SU-DHL-6 (cell line): ENCODE results near the gene KIF4A.

Experiments used
- H2AFZ ChIP-seq: fragments of 200-600 bp; sonication (generic); 2 replicates; pipeline ENCODE4 v1.6.1; 2014; ENCODE audit warnings: low read depth, mild to moderate bottlenecking, moderate library complexity, mixed read lengths, antibody characterized with exemption, low read length; ENCODE audit not compliant: severe bottlenecking
- H3F3A ChIP-seq: fragments of 200-600 bp; shearing (Covaris generic); 2 replicates; pipeline ENCODE4 v1.6.0; 2016; ENCODE audit warnings: antibody characterized with exemption, mild to moderate bottlenecking; ENCODE audit not compliant: insufficient read depth
- H3K27ac ChIP-seq: fragments of 200-600 bp; sonication (generic); 2 replicates; pipeline ENCODE4 v1.5.1; 2016; ENCODE audit warnings: low read depth, mild to moderate bottlenecking, low read length, moderate library complexity, mixed read lengths
- H3K27me3 ChIP-seq: fragments of 200-600 bp; sonication (generic), shearing (Covaris generic); 2 replicates; pipeline ENCODE4 v1.6.0; 2014; ENCODE audit warnings: mild to moderate bottlenecking, low read length
- H3K36me3 ChIP-seq: fragments of 200-600 bp; sonication (generic); 2 replicates; pipeline ENCODE4 v1.6.1; 2014; ENCODE audit warnings: mild to moderate bottlenecking, low read length, mixed read lengths
- H3K4me2 ChIP-seq: fragments of 300-600, 200-600 bp; shearing (Covaris generic), sonication (generic); 2 replicates; pipeline ENCODE4 v1.6.0; 2014; ENCODE audit warnings: low read length, low read depth, mild to moderate bottlenecking; ENCODE audit not compliant: poor library complexity, severe bottlenecking
- H3K4me3 ChIP-seq: fragments of 200-600 bp; sonication (generic); 2 replicates; pipeline ENCODE4 v1.5.1; 2014; ENCODE audit warnings: antibody characterized with exemption, low read length, mild to moderate bottlenecking, mixed read lengths; ENCODE audit not compliant: insufficient read depth, poor library complexity, severe bottlenecking
- H3K79me2 ChIP-seq: fragments of 200-600 bp; sonication (generic); 2 replicates; pipeline ENCODE4 v1.6.1; 2014; ENCODE audit warnings: mild to moderate bottlenecking, low read length, moderate library complexity; ENCODE audit not compliant: insufficient read depth
- H3K9ac ChIP-seq: fragments of 200-600 bp; sonication (generic); 2 replicates; pipeline ENCODE4 v1.7.0; 2014; ENCODE audit warnings: mild to moderate bottlenecking, low read length
- H3K9me2 ChIP-seq: fragments of 200-600 bp; sonication (generic); replicated peaks from 2 replicates; pipeline ENCODE4 v1.6.1; 2014; ENCODE audit warnings: low read length; ENCODE audit not compliant: insufficient read depth
- H3K9me3 ChIP-seq: fragments of 200-600 bp; sonication (generic); 2 replicates; pipeline ENCODE4 v1.6.1; 2014; ENCODE audit warnings: low read length, mixed read lengths; ENCODE audit not compliant: insufficient read depth
- H4K20me1 ChIP-seq: fragments of 200-600 bp; sonication (generic); 2 replicates; pipeline ENCODE4 v1.6.1; 2014; ENCODE audit warnings: low read depth, mild to moderate bottlenecking, antibody characterized with exemption, low read length, moderate library complexity, mixed read lengths
- CTCF ChIP-seq: fragments of 200-600 bp; sonication (generic); IDR thresholded peaks from one replicate; pipeline ENCODE4 v1.5.1; 2017; ENCODE audit warnings: antibody characterized with exemption, mild to moderate bottlenecking, low read length, moderate library complexity; ENCODE audit not compliant: insufficient read depth, poor library complexity, severe bottlenecking
- EZH2phosphoT487 ChIP-seq: fragments of 200-600 bp; sonication (generic), shearing (Covaris generic); conservative IDR thresholded peaks from 2 replicates; pipeline ENCODE4 v1.6.1; 2018; ENCODE audit warnings: mild to moderate bottlenecking, antibody characterized with exemption, low read length, moderate library complexity, mixed read lengths

Gene KIF4A

GRCh38 chrX:70244881-70245280, 45.0 kb upstream of the KIF4A start:
- Histone ChIP-seq H3K27ac (no peak overlapping the region), H3K9me2 (no peaks in the 10 kb centered on the region), H3K79me2 (no peaks in the 10 kb centered on the region), H3F3A (no peaks in the 10 kb centered on the region), H3K4me2 (no peak overlapping the region), H3K9ac (no peak overlapping the region), H3K9me3 (no peaks in the 10 kb centered on the region), H2AFZ (no peak overlapping the region), H3K27me3 (no peaks in the 10 kb centered on the region), H4K20me1 (no peaks in the 10 kb centered on the region), H3K36me3 (no peaks in the 10 kb centered on the region), H3K4me3 (no peak overlapping the region)
- no peak for TF ChIP-seq EZH2phosphoT487
- TF ChIP-seq CTCF = no peak

GRCh38 chrX:70247252-70247651, 42.7 kb upstream of the KIF4A start:
- Histone ChIP-seq H3K9ac (no peak overlapping the region), H4K20me1 (no peaks in the 10 kb centered on the region), H3K4me3 (no peak overlapping the region), H3K4me2 (no peak overlapping the region), H2AFZ (no peak overlapping the region), H3K36me3 (no peaks in the 10 kb centered on the region), H3K9me2 (no peaks in the 10 kb centered on the region), H3K9me3 (no peaks in the 10 kb centered on the region), H3K27me3 (no peaks in the 10 kb centered on the region), H3K27ac (no peak overlapping the region), H3F3A (no peaks in the 10 kb centered on the region), H3K79me2 (no peaks in the 10 kb centered on the region)
- TF ChIP-seq EZH2phosphoT487 = no peak
- TF ChIP-seq CTCF = no peak

- Histone ChIP-seq H3K79me2 (no peaks in the 10 kb centered on the region), H3F3A (no peaks in the 10 kb centered on the region), H3K9me2 (no peaks in the 10 kb centered on the region), H4K20me1 (no peaks in the 10 kb centered on the region), H3K27me3 (no peaks in the 10 kb centered on the region), H3K4me2 (no peak overlapping the region), H3K27ac (no peak overlapping the region), H3K4me3 (no peak overlapping the region), H3K9me3 (no peaks in the 10 kb centered on the region), H3K36me3 (no peaks in the 10 kb centered on the region), H3K9ac (no peak overlapping the region), H2AFZ (no peak overlapping the region)
- TF ChIP-seq EZH2phosphoT487 (no peak), CTCF (no peak)
Measured at GRCh38 chrX:70252491-70252890, 37.4 kb upstream of the KIF4A start.
